Activated CD8-positive, alpha-beta T cell treated with anti-CD3 and anti-CD28 coated beads for 36 hours (primary cell): ENCODE results near the gene POLD4. TPM values are rescaled to one million over a fixed set of nuclear protein-coding genes. Genes with fewer than 3 reads are reported as not detected.

ENCODE experiments used
- ATAC-seq: fragments of 200-7000 bp; cut with Tn5 transposase; one replicate; pipeline ENCODE4 v1.10.0; 2021; ENCODE audit warnings: mild to moderate bottlenecking, moderate library complexity
- CTCF ChIA-PET: fragments of 350-600 bp; sonication (Branson Sonifier 250); formaldehyde crosslinking; loops from one replicate; lab custom pipeline; 2021; ENCODE audit warnings: antibody characterized with exemption; lab: Charles Lee
- POLR2A ChIA-PET: fragments of 350-600 bp; sonication (Branson Sonifier 250); formaldehyde crosslinking; loops from one replicate; lab custom pipeline; 2021; ENCODE audit warnings: antibody characterized with exemption; lab: Charles Lee
- DNase-seq: peaks from one replicate; pipeline ENCODE4 v3.0.0-alpha.2; 2020
- H3K27ac Mint-ChIP-seq: one replicate; pipeline ENCODE4 v1.8.0; 2021; ENCODE audit warnings: mild to moderate bottlenecking, mixed read lengths
- H3K27me3 Mint-ChIP-seq: one replicate; pipeline ENCODE4 v1.8.0; 2021; ENCODE audit warnings: mixed read lengths
- H3K36me3 Mint-ChIP-seq: one replicate; pipeline ENCODE4 v1.8.0; 2021; ENCODE audit warnings: low read depth, mixed read lengths
- H3K4me1 Mint-ChIP-seq: one replicate; pipeline ENCODE4 v1.8.0; 2021; ENCODE audit warnings: low read depth, mixed read lengths
- H3K4me3 Mint-ChIP-seq: one replicate; pipeline ENCODE4 v1.8.0; 2021; ENCODE audit warnings: mild to moderate bottlenecking, moderate library complexity, mixed read lengths
- H3K9me3 Mint-ChIP-seq: one replicate; pipeline ENCODE4 v1.8.0; 2021; ENCODE audit warnings: mixed read lengths
- intact Hi-C: fragments of 100-400 bp; cut with micrococcal nuclease; formaldehyde crosslinking; loops from one replicate; pipeline ENCODE4 v1.10.0; 2022
- total RNA-seq, 2 experiments: library from RNA; stranded (reverse); gene quantifications; one replicate each; pipeline ENCODE4 v1.2.3, GENCODE V29; 2021
- TF ChIP-seq, protein P1 (sequence below): fragments of 200-600 bp; IDR thresholded peaks from one replicate; pipeline ENCODE4 v1.8.0; 2022; ENCODE audit warnings: antibody characterized with exemption, mild to moderate bottlenecking

Gene POLD4
- total RNA-seq, 2 experiments from 2014 or later = 34.1 to 36.1 TPM

GRCh38 chr11:67382276-67383136, 29.2 kb upstream of the POLD4 start:
- POLR2A ChIA-PET = interaction anchor here (0.6 to 3.3 kb wide), 10 partner anchors 9 to 119 kb away, joined by 3 to 16 read pairs (median 5); partner anchors contain the start of genes POLD4, PPP1CA, RAD9A and TBC1D10C
- Mint-ChIP-seq H3K36me3 (no peaks in the 10 kb centered on the region), H3K27ac (no peak overlapping the region), H3K4me3 (no peak overlapping the region), H3K4me1 (peaks cover 2% of the 10 kb centered on the region), H3K27me3 (no peaks in the 10 kb centered on the region), H3K9me3 (no peaks in the 10 kb centered on the region)
- CTCF ChIA-PET = interaction anchor here (0.6 to 30.8 kb wide), 39 partner anchors 11 to 215 kb away, joined by 3 to 883 read pairs (median 4); partner anchors contain the start of genes ANKRD13D, CLCF1, POLD4 and PPP1CA
- TF ChIP-seq, protein P1, sequence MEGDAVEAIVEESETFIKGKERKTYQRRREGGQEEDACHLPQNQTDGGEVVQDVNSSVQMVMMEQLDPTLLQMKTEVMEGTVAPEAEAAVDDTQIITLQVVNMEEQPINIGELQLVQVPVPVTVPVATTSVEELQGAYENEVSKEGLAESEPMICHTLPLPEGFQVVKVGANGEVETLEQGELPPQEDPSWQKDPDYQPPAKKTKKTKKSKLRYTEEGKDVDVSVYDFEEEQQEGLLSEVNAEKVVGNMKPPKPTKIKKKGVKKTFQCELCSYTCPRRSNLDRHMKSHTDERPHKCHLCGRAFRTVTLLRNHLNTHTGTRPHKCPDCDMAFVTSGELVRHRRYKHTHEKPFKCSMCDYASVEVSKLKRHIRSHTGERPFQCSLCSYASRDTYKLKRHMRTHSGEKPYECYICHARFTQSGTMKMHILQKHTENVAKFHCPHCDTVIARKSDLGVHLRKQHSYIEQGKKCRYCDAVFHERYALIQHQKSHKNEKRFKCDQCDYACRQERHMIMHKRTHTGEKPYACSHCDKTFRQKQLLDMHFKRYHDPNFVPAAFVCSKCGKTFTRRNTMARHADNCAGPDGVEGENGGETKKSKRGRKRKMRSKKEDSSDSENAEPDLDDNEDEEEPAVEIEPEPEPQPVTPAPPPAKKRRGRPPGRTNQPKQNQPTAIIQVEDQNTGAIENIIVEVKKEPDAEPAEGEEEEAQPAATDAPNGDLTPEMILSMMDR = peak; percentile 94
- intact Hi-C loops = loop anchor here (1.0 kb wide), 1 partner anchor 26 kb away; no protein-coding TSS in a partner anchor
- DNase-seq (peak; percentile 90), ATAC-seq (peak; percentile 95)

DNA sequence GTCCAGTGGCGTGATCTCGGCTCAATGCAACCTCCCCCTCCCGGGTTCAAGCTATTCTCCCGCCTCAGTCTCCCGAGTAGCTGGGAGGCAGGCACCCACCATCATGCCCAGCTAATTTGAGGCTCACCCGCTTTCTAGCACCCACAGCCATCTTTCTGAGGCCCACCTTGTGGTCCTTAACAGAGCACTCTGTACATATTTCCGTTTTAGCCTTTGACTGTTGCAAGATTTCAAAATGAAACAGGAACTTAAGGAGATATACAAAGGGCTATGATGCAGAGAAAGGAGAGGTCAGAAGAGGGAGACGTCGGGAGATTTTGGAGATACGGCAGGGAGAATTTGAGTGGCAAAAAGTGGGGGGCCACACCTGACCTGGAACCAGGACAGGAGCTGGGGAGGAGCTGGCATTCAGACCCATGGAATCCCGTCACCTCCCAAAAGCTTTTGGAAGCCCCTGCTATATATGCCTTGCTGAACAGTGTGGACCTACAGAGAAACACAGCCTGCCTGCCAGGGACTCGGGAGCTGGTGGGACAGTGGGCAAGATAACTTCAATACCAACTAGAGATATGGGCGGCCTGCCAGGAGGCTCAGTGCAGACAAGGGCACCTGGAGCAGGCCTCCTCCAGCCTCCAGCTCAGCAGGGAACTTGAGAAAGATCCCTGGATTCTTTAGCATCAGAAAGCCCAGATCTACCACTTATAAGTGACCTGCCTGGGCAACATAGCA, 28.1 kb upstream of the POLD4 start:
- TF ChIP-seq, protein P1 = no peak

GRCh38 chr11:67379061-67380058, 26.0 kb upstream of the POLD4 start:
- no peaks in the 10 kb centered on the region for H3K9me3 Mint-ChIP-seq
- peaks cover 11% of the 10 kb centered on the region for H3K27me3 Mint-ChIP-seq
- ATAC-seq (no peak), DNase-seq (no peak)
- intact Hi-C loops = no loop called here
- H3K4me3 Mint-ChIP-seq = no peak overlapping the region
- H3K4me1 Mint-ChIP-seq = peaks cover 12% of the 10 kb centered on the region
- H3K27ac Mint-ChIP-seq = no peak overlapping the region
- POLR2A ChIA-PET = interaction anchor here (1.6 kb wide), 1 partner anchor 140 kb away, joined by 6 read pairs; no protein-coding TSS in a partner anchor
- H3K36me3 Mint-ChIP-seq = no peaks in the 10 kb centered on the region
- CTCF ChIA-PET = interaction anchor here (1.2 to 30.8 kb wide), 4 partner anchors 16 to 35 kb away, joined by 3 to 883 read pairs (median 90); partner anchors contain the start of genes POLD4 and PPP1CA
- TF ChIP-seq, protein P1 = no peak

More for the DNA sequence above, 28.1 kb upstream of the POLD4 start:
- peaks cover 2% of the 10 kb centered on the region for H3K4me1 Mint-ChIP-seq
- CTCF ChIA-PET = interaction anchor here (0.6 to 30.8 kb wide), 25 partner anchors 10 to 213 kb away, joined by 3 to 883 read pairs (median 9); partner anchors contain the start of genes ANKRD13D, CLCF1, POLD4 and PPP1CA
- no peak for DNase-seq
- no peak for ATAC-seq
- H3K27me3 Mint-ChIP-seq = no peaks in the 10 kb centered on the region
- no peaks in the 10 kb centered on the region for H3K36me3 Mint-ChIP-seq
- POLR2A ChIA-PET = interaction anchor here (0.6 to 3.3 kb wide), 11 partner anchors 10 to 142 kb away, joined by 3 to 16 read pairs (median 6); partner anchors contain the start of genes POLD4 and RAD9A
- intact Hi-C loops = no loop called here
- H3K4me3 Mint-ChIP-seq = no peak overlapping the region
- peak overlapping the region; percentile 17 for H3K27ac Mint-ChIP-seq
- no peaks in the 10 kb centered on the region for H3K9me3 Mint-ChIP-seq

DNA sequence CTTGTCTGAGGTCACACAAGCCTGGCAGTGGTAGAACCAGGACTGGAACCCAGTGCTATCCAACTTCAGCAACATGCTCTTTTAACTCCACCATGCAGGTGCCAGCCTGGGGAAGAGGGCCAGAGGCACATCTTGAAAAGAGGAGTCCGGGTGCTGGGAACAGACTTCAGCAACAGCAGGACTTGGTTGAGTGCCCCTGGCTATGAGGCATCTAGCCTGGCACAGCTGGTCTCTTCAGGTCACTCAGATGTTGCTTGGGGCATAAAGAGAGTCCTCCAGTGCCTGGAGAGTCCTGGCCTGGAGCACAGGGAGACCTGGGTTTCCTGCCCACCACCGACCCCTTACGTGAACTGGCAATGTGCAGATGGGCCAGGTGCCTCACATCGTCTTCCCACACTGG, 25.2 kb upstream of the POLD4 start:
- ATAC-seq = no peak
- peaks cover 19% of the 10 kb centered on the region for H3K4me1 Mint-ChIP-seq
- no peaks in the 10 kb centered on the region for H3K36me3 Mint-ChIP-seq

More for the DNA sequence above, 25.2 kb upstream of the POLD4 start:
- TF ChIP-seq, protein P1 = no peak
- POLR2A ChIA-PET = no interaction called here
- Mint-ChIP-seq H3K27ac (no peak overlapping the region), H3K27me3 (peaks cover 13% of the 10 kb centered on the region), H3K9me3 (no peaks in the 10 kb centered on the region), H3K4me3 (no peak overlapping the region)
- no peak for DNase-seq
- CTCF ChIA-PET = interaction anchor here (5.3 to 30.8 kb wide), 3 partner anchors 15 to 34 kb away, joined by 70 to 883 read pairs (median 109); partner anchors contain the start of gene POLD4
- intact Hi-C loops = no loop called here
